Measurements from ENCODE around the gene VWA3B.
A peak's percentile ranks its signal among the peaks of the same experiment; 100 is the strongest.
"Not testable (repeated sequence)": the region's sequence is repeated elsewhere in the genome, so short reads cannot be mapped to it uniquely, and the experiment has no call there.

VWA3B gene

GRCh38 chr2:98086491-98087446, at the start of gene VWA3B:
VWA3B (plus strand) TSS chr2:98087167; CDS start chr2:98093093, 5,926 bp downstream.
- no peak for DNase-seq

- no peak for DNase-seq
Measured at GRCh38 chr2:98037206-98037605, 49.8 kb upstream of the VWA3B start.

- no peak for DNase-seq
Measured at GRCh38 chr2:98037666-98038336, 49.2 kb upstream of the VWA3B start.

GRCh38 chr2:98039085-98039756, 47.7 kb upstream of the VWA3B start:
- peak; percentile 85 for DNase-seq

GRCh38 chr2:98040331-98040939, 46.5 kb upstream of the VWA3B start:
- DNase-seq: no peak

- no peak for DNase-seq
Measured at GRCh38 chr2:98043101-98043500, 43.9 kb upstream of the VWA3B start.

GRCh38 chr2:98044730-98045129, 42.2 kb upstream of the VWA3B start:
- DNase-seq: not testable (repeated sequence)

- DNase-seq: no peak
Measured at GRCh38 chr2:98050070-98050469, 36.9 kb upstream of the VWA3B start.

- no peak for DNase-seq
Measured at GRCh38 chr2:98058191-98058975, 28.6 kb upstream of the VWA3B start.

GRCh38 chr2:98060277-98060676, 26.7 kb upstream of the VWA3B start:
- no peak for DNase-seq

- no peak for DNase-seq
Measured at GRCh38 chr2:98063291-98063854, 23.6 kb upstream of the VWA3B start.

GRCh38 chr2:98065808-98066207, 21.2 kb upstream of the VWA3B start:
- DNase-seq: no peak

- DNase-seq: no peak
Measured at GRCh38 chr2:98067160-98067559, 19.8 kb upstream of the VWA3B start.

- DNase-seq: no peak
Measured at GRCh38 chr2:98070081-98070480, 16.9 kb upstream of the VWA3B start.

GRCh38 chr2:98072442-98072841, 14.5 kb upstream of the VWA3B start:
- DNase-seq: no peak

- no peak for DNase-seq
Measured at GRCh38 chr2:98078701-98079100, 8.3 kb upstream of the VWA3B start.

- no peak for DNase-seq
Measured at GRCh38 chr2:98084151-98084868, 2.7 kb upstream of the VWA3B start.

- no peak for DNase-seq
Measured at GRCh38 chr2:98084869-98085238, 2.1 kb upstream of the VWA3B start.

- DNase-seq: no peak
Measured at GRCh38 chr2:98085649-98086048, 1.3 kb upstream of the VWA3B start.

- DNase-seq: no peak
Measured at GRCh38 chr2:98087447-98088020, 567 bp downstream of the VWA3B start.

GRCh38 chr2:98088261-98088660, 1.3 kb downstream of the VWA3B start:
- peak; percentile 74 for DNase-seq

Measured in RPMI8226 (cell line).